SK-N-MC (cell line): ENCODE measurements around the gene ST6GAL1.

ENCODE experiments used
- DNase-seq: peaks from one replicate; pipeline ENCODE4 v3.0.0-alpha.2; 2011; ENCODE audit warnings: low read depth, low spot score
- H3K27ac ChIP-seq: fragments of 200-600 bp; sonication (generic); 2 replicates; pipeline ENCODE4 v1.5.1; 2016; ENCODE audit warnings: mixed run types
- H3K36me3 ChIP-seq: fragments of 200-600 bp; sonication (generic); 2 replicates; pipeline ENCODE4 v1.6.1; 2017; ENCODE audit warnings: antibody characterized with exemption, low read length, mixed read lengths; ENCODE audit not compliant: insufficient read depth
- H3K4me3 ChIP-seq: fragments of 200-600 bp; sonication (generic); 2 replicates; pipeline ENCODE4 v1.5.1; 2016
- H3K9ac ChIP-seq: fragments of 200-600 bp; sonication (generic); 2 replicates; pipeline ENCODE4 v1.8.0; 2017; ENCODE audit warnings: mixed run types, mixed read lengths; ENCODE audit not compliant: insufficient read length
- H3K9me3 ChIP-seq: fragments of 200-600 bp; sonication (generic); 2 replicates; pipeline ENCODE4 v1.6.1; 2017; ENCODE audit warnings: low read depth, mild to moderate bottlenecking, antibody characterized with exemption, low read length, moderate library complexity, mixed read lengths
- EZH2 ChIP-seq: fragments of 200-600 bp; sonication (generic); IDR thresholded peaks from one replicate; pipeline ENCODE4 v1.6.1; 2017; ENCODE audit warnings: antibody characterized with exemption
- FOXP2 ChIP-seq: optimal IDR thresholded peaks from 2 replicates; pipeline ENCODE3; 2011; ENCODE audit warnings: mild to moderate bottlenecking, moderate library complexity; ENCODE audit not compliant: insufficient read depth; ENCODE audit errors: extremely low read length, control extremely low read depth
- POLR2AphosphoS5 ChIP-seq: IDR thresholded peaks from 2 replicates; pipeline ENCODE4 v1.6.1; 2012; ENCODE audit warnings: mild to moderate bottlenecking, low read depth, low read length, borderline replicate concordance

The ST6GAL1 gene

GRCh38 chr3:187093320-187093719 is 163.0 kb downstream of the ST6GAL1 start:
- Histone ChIP-seq H3K9me3 (no peaks in the 10 kb centered on the region), H3K9ac (no peak overlapping the region), H3K36me3 (no peaks in the 10 kb centered on the region), H3K27ac (no peak overlapping the region), H3K4me3 (no peak overlapping the region)
- DNase-seq: no peak
- TF ChIP-seq POLR2AphosphoS5 (no peak), FOXP2 (no peak), EZH2 (no peak)

GRCh38 chr3:187098923-187099512 is 168.7 kb downstream of the ST6GAL1 start:
- no peak overlapping the region for H3K4me3 ChIP-seq

DNA sequence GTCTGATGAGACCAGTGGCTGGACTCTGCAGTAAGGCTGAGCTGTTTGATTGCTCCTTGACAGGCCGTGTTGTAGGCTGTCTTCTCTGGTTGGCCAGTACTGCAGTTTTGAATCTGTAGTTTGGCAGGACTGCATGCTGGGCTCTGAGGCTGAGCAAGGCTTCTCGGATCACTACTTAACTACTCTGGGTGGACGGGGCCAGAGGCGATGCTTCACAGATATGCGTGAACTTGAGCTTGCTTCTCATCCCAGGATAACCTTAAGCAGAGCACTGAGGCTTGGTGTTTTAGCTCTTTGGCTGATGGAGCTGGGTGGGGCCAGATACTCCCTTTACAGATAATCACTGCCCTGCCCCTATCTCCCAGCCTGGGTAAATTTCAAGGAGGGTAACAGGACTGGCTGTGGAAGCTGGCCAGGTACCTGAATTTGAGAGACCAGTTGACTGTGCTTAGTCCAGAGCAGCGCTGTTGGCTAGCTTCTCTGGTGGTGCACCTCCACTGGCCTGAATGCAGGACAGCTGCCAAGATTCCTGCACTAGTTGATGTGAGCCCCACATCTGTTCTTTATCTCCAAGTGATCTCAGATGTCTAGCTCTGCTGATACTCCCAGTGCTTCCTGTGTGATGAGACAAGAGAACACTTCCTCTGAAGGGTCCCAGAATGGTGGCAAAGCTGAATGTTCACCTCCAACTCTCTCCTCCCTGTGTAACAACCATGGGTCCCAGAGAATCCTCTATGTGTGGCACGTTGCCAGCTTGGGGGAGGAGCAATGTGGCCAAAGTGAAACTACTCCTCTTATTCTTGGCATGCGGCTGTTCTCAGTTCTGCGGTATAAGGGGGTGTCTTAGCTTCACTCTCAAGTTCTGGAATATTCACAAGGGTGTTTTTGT is 171.1 kb downstream of the ST6GAL1 start:
- H3K9me3 ChIP-seq: no peaks in the 10 kb centered on the region
- H3K4me3 ChIP-seq: peak overlapping the region; percentile 44
- 0 out of 2 replicates have a peak overlapping the region, but pooled peaks have one; percentile 12 for H3K27ac ChIP-seq
- H3K36me3 ChIP-seq: no peaks in the 10 kb centered on the region
- peak; percentile 10 for DNase-seq
- no peak overlapping the region for H3K9ac ChIP-seq
- TF ChIP-seq EZH2 (no peak), POLR2AphosphoS5 (no peak), FOXP2 (no peak)

More at GRCh38 chr3:187098923-187099512, 168.7 kb downstream of the ST6GAL1 start:
- Histone ChIP-seq H3K9me3 (no peaks in the 10 kb centered on the region), H3K9ac (no peak overlapping the region), H3K27ac (no peak overlapping the region), H3K36me3 (no peaks in the 10 kb centered on the region)
- DNase-seq: no peak
- TF ChIP-seq EZH2 (no peak), POLR2AphosphoS5 (no peak), FOXP2 (no peak)

DNA sequence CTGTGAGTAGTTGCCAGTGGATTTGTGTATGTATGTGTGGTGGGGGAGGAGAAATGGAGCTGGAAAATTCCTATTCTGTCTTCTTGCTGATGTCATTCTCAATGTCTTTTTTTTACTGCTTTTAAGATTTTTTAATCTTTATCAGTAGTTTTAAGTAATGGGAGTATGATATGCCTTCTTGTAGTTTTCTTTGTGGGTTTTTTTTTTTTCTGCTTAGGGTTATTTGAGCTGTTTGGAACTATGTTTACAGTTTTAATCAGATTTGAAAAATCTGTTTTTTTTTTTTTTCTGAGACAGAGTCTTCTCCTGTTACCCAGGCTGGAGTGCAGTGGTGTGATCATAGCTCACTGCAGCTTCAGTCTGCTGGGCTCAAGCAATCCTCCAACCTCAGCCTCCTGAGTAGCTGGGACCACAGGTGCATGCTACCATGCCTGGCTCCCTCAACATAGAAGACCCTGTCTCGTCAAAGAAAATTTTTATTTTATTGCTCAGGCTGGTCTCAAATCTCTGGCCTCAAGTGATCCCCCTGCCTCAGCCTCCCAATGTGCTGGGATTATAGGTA is 171.8 kb downstream of the ST6GAL1 start:
- no peak for TF ChIP-seq EZH2
- no peak for TF ChIP-seq POLR2AphosphoS5
- TF ChIP-seq FOXP2: no peak
- Histone ChIP-seq H3K9ac (no peak overlapping the region), H3K9me3 (no peaks in the 10 kb centered on the region), H3K36me3 (no peaks in the 10 kb centered on the region), H3K27ac (0 out of 2 replicates have a peak overlapping the region, but pooled peaks have one; percentile 12), H3K4me3 (peak overlapping the region; percentile 44)
- DNase-seq: no peak

GRCh38 chr3:187103251-187103650 is 172.9 kb downstream of the ST6GAL1 start:
- no peaks in the 10 kb centered on the region for H3K36me3 ChIP-seq
- no peak overlapping the region for H3K27ac ChIP-seq
- no peaks in the 10 kb centered on the region for H3K9me3 ChIP-seq
- TF ChIP-seq FOXP2: no peak
- no peak for TF ChIP-seq POLR2AphosphoS5
- no peak for TF ChIP-seq EZH2
- H3K4me3 ChIP-seq: no peak overlapping the region
- DNase-seq: no peak
- no peak overlapping the region for H3K9ac ChIP-seq

DNA sequence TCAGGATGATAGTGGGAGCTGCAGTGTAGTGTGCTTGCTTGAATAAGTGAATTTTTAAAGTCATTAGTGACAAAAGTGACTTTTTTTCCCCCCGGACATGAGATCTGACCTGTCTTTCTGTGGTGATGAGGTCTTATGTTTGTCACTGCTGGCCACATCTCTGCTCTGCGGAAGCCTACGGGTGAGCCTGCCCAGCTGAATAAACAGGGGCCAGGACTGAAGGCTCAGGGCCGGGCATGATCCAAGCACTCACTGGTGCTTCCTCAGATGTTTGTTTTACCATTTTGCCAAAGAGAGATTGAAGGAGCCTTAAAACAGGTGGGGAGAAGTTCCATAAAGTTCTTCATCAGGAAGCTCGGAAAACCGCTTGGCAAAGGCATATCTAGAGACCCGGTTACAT is 174.0 kb downstream of the ST6GAL1 start:
- no peak overlapping the region for H3K27ac ChIP-seq
- DNase-seq: no peak
- H3K9ac ChIP-seq: no peak overlapping the region
- TF ChIP-seq FOXP2 (no peak), EZH2 (no peak), POLR2AphosphoS5 (no peak)
- no peak overlapping the region for H3K4me3 ChIP-seq
- no peaks in the 10 kb centered on the region for H3K36me3 ChIP-seq
- no peaks in the 10 kb centered on the region for H3K9me3 ChIP-seq

DNA sequence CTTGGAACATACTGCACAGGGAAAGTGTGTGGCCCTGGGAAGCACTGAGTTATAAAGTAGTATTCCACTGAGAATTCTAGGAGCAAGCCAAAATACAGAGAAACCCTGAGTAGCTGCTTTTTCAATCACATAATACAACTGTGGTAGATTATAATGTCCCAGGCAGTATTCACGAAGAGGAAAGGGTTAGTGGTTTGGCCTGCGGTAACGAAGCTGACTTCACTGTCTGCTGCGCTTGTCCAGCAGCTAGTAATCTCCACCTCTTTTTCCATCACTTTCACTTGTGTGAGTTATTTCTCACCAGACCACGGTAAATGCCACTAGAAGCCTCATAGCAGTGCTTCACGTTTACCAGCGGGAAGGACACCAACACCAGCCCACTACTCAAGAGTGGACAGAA is 174.6 kb downstream of the ST6GAL1 start:
- Histone ChIP-seq H3K36me3 (no peaks in the 10 kb centered on the region), H3K27ac (no peak overlapping the region), H3K9me3 (no peaks in the 10 kb centered on the region), H3K4me3 (no peak overlapping the region), H3K9ac (no peak overlapping the region)
- no peak for DNase-seq
- no peak for TF ChIP-seq EZH2
- no peak for TF ChIP-seq POLR2AphosphoS5
- TF ChIP-seq FOXP2: no peak

GRCh38 chr3:187105700-187106099 is 175.4 kb downstream of the ST6GAL1 start:
- no peak overlapping the region for H3K4me3 ChIP-seq
- DNase-seq: no peak
- H3K36me3 ChIP-seq: no peaks in the 10 kb centered on the region
- H3K9me3 ChIP-seq: no peaks in the 10 kb centered on the region
- TF ChIP-seq FOXP2 (no peak), POLR2AphosphoS5 (no peak), EZH2 (no peak)
- no peak overlapping the region for H3K27ac ChIP-seq
- H3K9ac ChIP-seq: no peak overlapping the region
